Activated CD8-positive, alpha-beta memory T cell treated with anti-CD3 and anti-CD28 coated beads, Interleukin-2, amount 50 U/mL, for 4 hours (primary cell): ENCODE data around the gene INF2.
"Not testable (repeated sequence)": the region's sequence is repeated elsewhere in the genome, so short reads cannot be mapped to it uniquely, and the experiment has no call there.

Source experiments
- DNase-seq: peaks from one replicate; pipeline ENCODE4 v3.0.0-alpha.2; 2020

INF2 gene

GRCh38 chr14:104739546-104740516 lies 50.4 kb downstream of the INF2 start:
- DNase-seq = no peak

GRCh38 chr14:104741108-104741802 lies 51.8 kb downstream of the INF2 start:
- no peak for DNase-seq

- DNase-seq = no peak
Measured at GRCh38 chr14:104741803-104742251, 52.4 kb downstream of the INF2 start.

GRCh38 chr14:104742586-104743455 lies 53.4 kb downstream of the INF2 start:
- DNase-seq = no peak

- DNase-seq = no peak
Measured at GRCh38 chr14:104743461-104744380, 54.3 kb downstream of the INF2 start.

- no peak for DNase-seq
Measured at GRCh38 chr14:104744484-104744883, 55.1 kb downstream of the INF2 start.

GRCh38 chr14:104745431-104745830 lies 56.0 kb downstream of the INF2 start:
- no peak for DNase-seq

GRCh38 chr14:104746071-104746545 lies 56.7 kb downstream of the INF2 start:
- no peak for DNase-seq

GRCh38 chr14:104746934-104747481 lies 57.6 kb downstream of the INF2 start:
- DNase-seq = no peak

GRCh38 chr14:104747876-104748275 lies 58.5 kb downstream of the INF2 start:
- no peak for DNase-seq

- DNase-seq = no peak
Measured at GRCh38 chr14:104749111-104749649, 59.8 kb downstream of the INF2 start.

- no peak for DNase-seq
Measured at GRCh38 chr14:104750056-104750752, 60.8 kb downstream of the INF2 start.

GRCh38 chr14:104750753-104751057 lies 61.3 kb downstream of the INF2 start:
- DNase-seq = not testable (repeated sequence)

GRCh38 chr14:104751539-104752422 lies 62.4 kb downstream of the INF2 start:
- DNase-seq = peak; percentile 26

GRCh38 chr14:104752423-104752734 lies 63.0 kb downstream of the INF2 start:
- no peak for DNase-seq

- peak; percentile 100 for DNase-seq
Measured at GRCh38 chr14:104752735-104753527, 63.5 kb downstream of the INF2 start, which contains the start of gene SIVA1. TSS of gene SIVA1 (plus strand) at chr14:104753147. CDS start at chr14:104753202, 55 bp downstream.

GRCh38 chr14:104753528-104754212 lies 64.3 kb downstream of the INF2 start:
- DNase-seq = no peak
